Measurements from ENCODE around the gene RHO. TPM values are rescaled to one million over a fixed set of nuclear protein-coding genes. Genes with fewer than 3 reads are reported as not detected.

The RHO gene
- total and polyA plus RNA-seq, 2 donors (not counting 1 experiment from before 2014, with no cell fraction given): 0.10 TPM; not detected in 1

- 93% methylated on average over 10 of the region's 15 CpGs for WGBS (ENCODE audit: insufficient coverage)
- ATAC-seq (ENCODE audit: low read depth): no peak
Observed at GRCh38 chr3:129519896-129520715, 8.3 kb upstream of the RHO start.

More at GRCh38 chr3:129519896-129520715, 8.3 kb upstream of the RHO start:
- no peaks in the 10 kb centered on the region for H3K9me3 ChIP-seq (ENCODE audit: control extremely low read depth in 1 of 3, control insufficient read depth in 2 of 3, insufficient read depth in 1 of 3, low read length in 2 of 3)
- H2AFZ ChIP-seq (ENCODE audit: insufficient read depth, low read depth, low read length, poor library complexity, severe bottlenecking): no peak overlapping the region
- H3K4me2 ChIP-seq (replicated peaks; ENCODE audit: low read depth, low read length, poor library complexity, severe bottlenecking): no peak overlapping the region
- H3K79me2 ChIP-seq (ENCODE audit: control insufficient read depth, insufficient read depth, low read length): no peaks in the 10 kb centered on the region
- Mint-ChIP-seq H3K9me3 (ENCODE audit: insufficient read depth) (no peaks in the 10 kb centered on the region), H3K27me3 (no peaks in the 10 kb centered on the region), H3K4me3 (no peak overlapping the region), H3K27ac (no peak overlapping the region), H3K4me1 (peaks cover 4% of the 10 kb centered on the region)
- no peaks in the 10 kb centered on the region for H4K20me1 ChIP-seq (ENCODE audit: control insufficient read depth, insufficient read depth, low read length, poor library complexity, severe bottlenecking)
- ChIA-PET CTCF (no interaction called here), POLR2A (no interaction called here)
- H3K4me3 ChIP-seq (ENCODE audit: control extremely low read depth in 1 of 5, extremely low read depth in 1 of 5, insufficient read depth in 1 of 5, low read depth in 2 of 5, low read length in 4 of 5): no peak overlapping the region
- H3K27me3 ChIP-seq (replicated peaks in 1 of 4; ENCODE audit: control extremely low read depth in 1 of 4, control insufficient read depth in 3 of 4, insufficient read depth in 4 of 4, low read length in 3 of 4): no peaks in the 10 kb centered on the region
- H3K36me3 ChIP-seq (replicated peaks in 1 of 2; ENCODE audit: control extremely low read depth in 1 of 2, control insufficient read depth in 1 of 2, extremely low read depth in 1 of 2, insufficient read depth in 2 of 2, low read length in 1 of 2): no peaks in the 10 kb centered on the region
- no peak overlapping the region for H3K9ac ChIP-seq (ENCODE audit: low read length)
- intact Hi-C loops (cut with micrococcal nuclease): no loop called here
- TF ChIP-seq EZH2 (IDR thresholded peaks at IDR 0.05; ENCODE audit: borderline replicate concordance, insufficient read depth, low read depth, low read length, poor library complexity, severe bottlenecking) (no peak), CTCF (IDR thresholded peaks at IDR 0.05) (no peak)
- DNase-seq: no peak
- H3K27ac ChIP-seq (ENCODE audit: low read length in 2 of 2): no peak overlapping the region
- H3K4me1 ChIP-seq (ENCODE audit: control insufficient read depth in 2 of 2, insufficient read depth in 2 of 2, low read length in 2 of 2): no peaks in the 10 kb centered on the region

Measured in B cell (primary cell).